HAP-1 (cell line): ENCODE results near the gene NEB.
"Not testable (repeated sequence)": the region's sequence is repeated elsewhere in the genome, so short reads cannot be mapped to it uniquely, and the experiment has no call there.

Experiments
- DNase-seq, 2 experiments: peaks; one replicate each; pipeline ENCODE4 v3.0.0-alpha.2; 2016 to 2020; ENCODE audit warnings: low spot score in 2 of 2
- H3K27me3 ChIP-seq: fragments of 250-450 bp; sonication (Bioruptor Pico); 2 replicates; pipeline ENCODE4 v1.5.1; 2020; ENCODE audit warnings: low read depth, mild to moderate bottlenecking, moderate library complexity
- H3K36me3 ChIP-seq: fragments of 250-450 bp; sonication (Bioruptor Pico); replicated peaks from 2 replicates; pipeline ENCODE4 v1.5.1; 2020; ENCODE audit warnings: mild to moderate bottlenecking
- H3K4me1 ChIP-seq: fragments of 250-450 bp; sonication (Bioruptor Pico); 2 replicates; pipeline ENCODE4 v1.5.1; 2020; ENCODE audit warnings: mild to moderate bottlenecking
- H3K4me3 ChIP-seq: fragments of 250-450 bp; sonication (Bioruptor Pico); 2 replicates; pipeline ENCODE4 v1.5.1; 2020; ENCODE audit warnings: mild to moderate bottlenecking, moderate library complexity
- H3K9me3 ChIP-seq: fragments of 250-450 bp; sonication (Bioruptor Pico); 2 replicates; pipeline ENCODE4 v1.5.1; 2020; ENCODE audit warnings: mild to moderate bottlenecking, moderate library complexity
- in situ Hi-C: fragments of 300-500 bp; cut with MboI; formaldehyde crosslinking; loops from 3 replicates; pipeline ENCODE4 v1.14.3; 2020; ENCODE audit warnings: low sequenced_read_pairs, inconsistent platforms, mixed read lengths

NEB gene

DNA sequence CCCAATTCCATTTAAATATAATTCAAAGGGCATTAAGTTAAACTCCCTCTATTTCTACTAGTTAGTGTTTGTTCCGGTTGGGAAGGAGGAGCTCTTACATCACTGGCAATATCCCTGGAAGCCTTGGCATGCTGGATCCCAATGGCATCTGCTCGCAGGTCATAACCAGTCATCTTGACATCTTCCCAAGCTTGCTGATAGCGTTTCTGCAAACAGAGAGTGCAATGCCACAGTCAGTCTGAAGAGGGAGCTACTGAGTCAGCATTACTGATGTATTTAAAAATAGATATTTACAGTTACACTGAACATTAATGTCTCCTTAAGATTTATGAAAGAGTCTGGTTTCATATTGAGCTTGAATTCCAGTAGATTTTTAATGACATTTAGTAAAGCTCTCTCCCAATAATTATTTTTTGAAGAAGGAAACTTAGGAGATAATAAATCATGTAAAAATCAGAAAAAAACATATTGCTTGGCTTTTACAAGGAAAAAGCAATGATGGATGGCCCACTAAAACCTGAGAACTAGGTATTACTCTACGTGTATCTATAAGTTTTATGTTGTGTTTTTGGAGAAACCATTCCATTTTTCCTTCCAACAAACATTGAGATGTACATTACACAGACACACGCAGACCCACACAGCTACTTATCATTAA, 142.9 kb downstream of the NEB start:
- in situ Hi-C loops: not testable (repeated sequence)

GRCh38 chr2:151581300-151581699, 153.0 kb downstream of the NEB start:
- H3K4me3 ChIP-seq, H3K27me3 ChIP-seq, H3K9me3 ChIP-seq, in situ Hi-C loops, H3K36me3 ChIP-seq, H3K4me1 ChIP-seq, DNase-seq: not testable (repeated sequence)

More for the DNA sequence above, 142.9 kb downstream of the NEB start:
- DNase-seq, H3K36me3 ChIP-seq, H3K9me3 ChIP-seq, H3K27me3 ChIP-seq, H3K4me1 ChIP-seq, H3K4me3 ChIP-seq: not testable (repeated sequence)

DNA sequence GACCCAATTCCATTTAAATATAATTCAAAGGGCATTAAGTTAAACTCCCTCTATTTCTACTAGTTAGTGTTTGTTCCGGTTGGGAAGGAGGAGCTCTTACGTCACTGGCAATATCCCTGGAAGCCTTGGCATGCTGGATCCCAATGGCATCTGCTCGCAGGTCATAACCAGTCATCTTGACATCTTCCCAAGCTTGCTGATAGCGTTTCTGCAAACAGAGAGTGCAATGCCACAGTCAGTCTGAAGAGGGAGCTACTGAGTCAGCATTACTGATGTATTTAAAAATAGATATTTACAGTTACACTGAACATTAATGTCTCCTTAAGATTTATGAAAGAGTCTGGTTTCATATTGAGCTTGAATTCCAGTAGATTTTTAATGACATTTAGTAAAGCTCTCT, 153.6 kb downstream of the NEB start:
- H3K9me3 ChIP-seq, H3K36me3 ChIP-seq, H3K27me3 ChIP-seq, H3K4me3 ChIP-seq, in situ Hi-C loops, H3K4me1 ChIP-seq, DNase-seq: not testable (repeated sequence)

DNA sequence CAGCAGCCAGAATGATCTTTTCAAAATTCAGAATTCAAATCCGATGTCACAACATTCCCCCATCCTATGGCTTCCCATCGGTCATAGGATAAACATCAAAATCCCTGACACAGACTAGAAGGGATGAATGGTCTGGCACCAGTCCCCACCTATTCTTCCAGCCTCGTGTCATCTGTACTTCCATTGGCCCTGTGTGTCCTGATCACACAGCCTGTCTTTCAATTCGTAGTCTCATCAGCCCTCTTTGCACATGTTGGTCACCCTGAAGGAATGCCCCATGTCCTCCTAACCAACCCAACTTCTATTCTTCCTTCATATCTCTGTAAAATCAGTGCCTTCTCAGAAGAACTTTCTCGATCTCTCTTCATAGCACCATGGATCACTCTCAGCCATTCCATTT, 157.2 kb downstream of the NEB start:
- in situ Hi-C loops: no loop called here
- Histone ChIP-seq H3K4me3 (no peak overlapping the region), H3K27me3 (no peaks in the 10 kb centered on the region), H3K9me3 (no peaks in the 10 kb centered on the region), H3K36me3 (no peaks in the 10 kb centered on the region), H3K4me1 (no peaks in the 10 kb centered on the region)
- no peak for DNase-seq

DNA sequence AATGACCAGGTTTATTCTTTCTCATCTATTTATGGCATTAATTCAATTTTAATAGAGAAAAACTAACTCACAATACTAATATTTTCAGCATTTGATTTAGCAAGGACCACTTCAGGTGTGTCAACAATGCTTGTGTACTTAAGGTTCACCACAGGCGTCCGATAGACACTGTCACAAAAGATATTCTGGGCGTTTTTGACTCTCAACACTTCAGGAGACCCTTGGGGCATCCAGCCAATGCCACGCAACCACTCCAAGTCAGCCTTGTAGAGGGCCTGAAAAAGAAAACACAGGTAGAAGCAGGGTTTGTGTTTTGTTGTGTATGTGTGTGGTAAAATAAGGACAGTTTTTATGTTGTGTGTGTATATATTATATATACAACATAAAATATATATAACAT, 158.2 kb downstream of the NEB start:
- in situ Hi-C loops: no loop called here
- H3K9me3 ChIP-seq: no peaks in the 10 kb centered on the region
- no peaks in the 10 kb centered on the region for H3K4me1 ChIP-seq
- no peaks in the 10 kb centered on the region for H3K27me3 ChIP-seq
- DNase-seq: no peak
- H3K36me3 ChIP-seq: no peaks in the 10 kb centered on the region
- H3K4me3 ChIP-seq: no peak overlapping the region

- no peak overlapping the region for H3K4me3 ChIP-seq
- H3K27me3 ChIP-seq: no peaks in the 10 kb centered on the region
- no peaks in the 10 kb centered on the region for H3K9me3 ChIP-seq
- in situ Hi-C loops: no loop called here
- no peaks in the 10 kb centered on the region for H3K36me3 ChIP-seq
- no peaks in the 10 kb centered on the region for H3K4me1 ChIP-seq
- no peak for DNase-seq
Measured at GRCh38 chr2:151575338-151575737, 158.9 kb downstream of the NEB start.

GRCh38 chr2:151570191-151570590, 164.1 kb downstream of the NEB start:
- H3K36me3 ChIP-seq: no peaks in the 10 kb centered on the region
- DNase-seq: no peak
- H3K27me3 ChIP-seq: no peaks in the 10 kb centered on the region
- in situ Hi-C loops: no loop called here
- no peak overlapping the region for H3K4me3 ChIP-seq
- H3K9me3 ChIP-seq: no peaks in the 10 kb centered on the region
- H3K4me1 ChIP-seq: no peaks in the 10 kb centered on the region

DNA sequence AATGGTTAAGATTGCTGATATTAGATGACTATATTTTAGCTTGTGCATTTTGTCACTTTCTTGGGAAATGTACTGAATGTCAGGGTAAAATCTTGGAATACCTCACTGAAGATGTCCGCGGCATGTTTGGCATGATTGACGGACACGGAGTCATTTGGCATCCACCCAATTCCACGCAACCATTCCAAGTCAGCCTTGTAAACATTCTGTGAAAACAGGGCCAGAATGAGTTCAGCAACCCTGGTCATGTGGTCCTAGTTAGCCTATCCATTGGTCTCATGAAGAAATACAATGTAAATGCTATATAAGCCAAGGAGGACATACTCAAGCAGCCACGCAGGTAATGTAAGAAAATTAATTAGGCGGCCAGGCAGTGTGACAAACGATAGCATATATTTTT, 165.1 kb downstream of the NEB start:
- DNase-seq: no peak
- H3K4me3 ChIP-seq: no peak overlapping the region
- no peaks in the 10 kb centered on the region for H3K4me1 ChIP-seq
- no peaks in the 10 kb centered on the region for H3K9me3 ChIP-seq
- in situ Hi-C loops: no loop called here
- no peaks in the 10 kb centered on the region for H3K27me3 ChIP-seq
- no peaks in the 10 kb centered on the region for H3K36me3 ChIP-seq

GRCh38 chr2:151568501-151568900, 165.8 kb downstream of the NEB start:
- DNase-seq: no peak
- Histone ChIP-seq H3K9me3 (no peaks in the 10 kb centered on the region), H3K27me3 (no peaks in the 10 kb centered on the region), H3K4me3 (no peak overlapping the region), H3K4me1 (no peaks in the 10 kb centered on the region), H3K36me3 (no peaks in the 10 kb centered on the region)
- in situ Hi-C loops: no loop called here

- no peaks in the 10 kb centered on the region for H3K9me3 ChIP-seq
- no peaks in the 10 kb centered on the region for H3K27me3 ChIP-seq
- no peak overlapping the region for H3K4me3 ChIP-seq
- no peaks in the 10 kb centered on the region for H3K4me1 ChIP-seq
- in situ Hi-C loops: no loop called here
- no peak for DNase-seq
- no peaks in the 10 kb centered on the region for H3K36me3 ChIP-seq
Measured at GRCh38 chr2:151567006-151567405, 167.3 kb downstream of the NEB start.

GRCh38 chr2:151562398-151562797, 171.9 kb downstream of the NEB start:
- H3K4me1 ChIP-seq: no peaks in the 10 kb centered on the region
- no peaks in the 10 kb centered on the region for H3K36me3 ChIP-seq
- no peak overlapping the region for H3K4me3 ChIP-seq
- in situ Hi-C loops: no loop called here
- H3K9me3 ChIP-seq: no peaks in the 10 kb centered on the region
- no peaks in the 10 kb centered on the region for H3K27me3 ChIP-seq
- no peak for DNase-seq

DNA sequence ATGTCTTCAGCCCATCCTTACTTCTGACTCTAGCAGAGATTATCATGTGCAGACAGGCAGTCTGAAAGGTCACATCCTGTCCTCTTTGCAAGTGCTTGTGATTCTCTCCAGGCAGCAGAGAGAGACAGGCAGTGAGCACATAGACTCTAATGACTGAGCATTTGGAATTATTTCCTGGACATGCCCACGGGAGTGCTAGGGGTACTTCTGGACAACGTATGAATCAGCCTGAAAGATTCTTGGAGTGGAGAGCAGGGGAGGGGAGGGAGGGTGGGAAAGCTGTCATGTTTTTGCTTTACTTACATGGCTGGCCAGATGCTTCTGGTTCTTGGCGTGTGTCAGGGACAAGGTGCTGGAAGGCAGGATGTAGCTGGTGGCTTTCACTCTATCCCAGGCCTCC, 174.0 kb downstream of the NEB start:
- no peak overlapping the region for H3K4me3 ChIP-seq
- no peaks in the 10 kb centered on the region for H3K36me3 ChIP-seq
- 0 out of 2 replicates have a peak, but pooled peaks cover 4% of the 10 kb centered on the region for H3K9me3 ChIP-seq
- peaks cover 6% of the 10 kb centered on the region; the same call in 1 of the 2 replicates for H3K4me1 ChIP-seq
- in situ Hi-C loops: no loop called here
- H3K27me3 ChIP-seq: 0 out of 2 replicates have a peak, but pooled peaks cover 2% of the 10 kb centered on the region
- DNase-seq: no peak

DNA sequence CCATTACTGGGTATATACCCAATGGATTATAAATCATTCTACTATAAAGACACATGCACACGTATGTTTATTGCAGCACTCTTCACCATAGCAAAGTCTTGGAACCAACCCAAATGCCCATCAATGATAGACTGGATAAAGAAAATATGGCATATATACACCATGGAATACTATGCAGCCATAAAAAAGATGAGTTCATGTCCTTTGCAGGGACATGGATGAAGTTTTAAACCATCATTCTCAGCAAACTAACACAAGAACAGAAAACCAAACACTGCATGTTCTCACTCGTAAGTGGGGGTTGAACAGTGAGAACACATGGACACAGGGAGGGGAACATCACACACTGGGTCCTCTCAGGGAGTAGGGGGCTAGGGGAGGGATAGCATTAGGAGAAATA, 174.8 kb downstream of the NEB start:
- in situ Hi-C loops: loop anchor here (10.0 kb wide), 1 partner anchor 55 kb away; no protein-coding TSS in a partner anchor
- H3K4me3 ChIP-seq, H3K36me3 ChIP-seq, H3K27me3 ChIP-seq, DNase-seq, H3K4me1 ChIP-seq, H3K9me3 ChIP-seq: not testable (repeated sequence)

DNA sequence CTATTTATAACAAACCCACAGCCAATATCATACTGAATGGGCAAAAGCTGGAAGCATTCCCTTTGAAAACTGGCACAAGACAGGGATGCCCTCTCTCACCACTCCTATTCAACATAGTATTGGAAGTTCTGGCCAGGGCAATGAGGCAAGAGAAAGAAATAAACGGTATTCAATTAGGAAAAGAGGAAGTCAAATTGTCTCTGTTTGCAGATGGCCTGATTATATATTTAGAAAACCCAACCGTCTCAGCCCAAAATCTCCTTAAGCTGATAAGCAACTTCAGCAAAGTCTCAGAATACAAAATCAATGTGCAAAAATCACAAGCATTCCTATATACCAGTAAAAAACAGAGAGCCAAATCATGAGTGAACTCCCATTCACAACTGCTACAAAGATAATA, 176.4 kb downstream of the NEB start:
- not testable (repeated sequence) for H3K4me1 ChIP-seq, H3K36me3 ChIP-seq, H3K27me3 ChIP-seq, H3K9me3 ChIP-seq, H3K4me3 ChIP-seq, DNase-seq
- in situ Hi-C loops: loop anchor here (10.0 kb wide), 1 partner anchor 57 kb away; no protein-coding TSS in a partner anchor

DNA sequence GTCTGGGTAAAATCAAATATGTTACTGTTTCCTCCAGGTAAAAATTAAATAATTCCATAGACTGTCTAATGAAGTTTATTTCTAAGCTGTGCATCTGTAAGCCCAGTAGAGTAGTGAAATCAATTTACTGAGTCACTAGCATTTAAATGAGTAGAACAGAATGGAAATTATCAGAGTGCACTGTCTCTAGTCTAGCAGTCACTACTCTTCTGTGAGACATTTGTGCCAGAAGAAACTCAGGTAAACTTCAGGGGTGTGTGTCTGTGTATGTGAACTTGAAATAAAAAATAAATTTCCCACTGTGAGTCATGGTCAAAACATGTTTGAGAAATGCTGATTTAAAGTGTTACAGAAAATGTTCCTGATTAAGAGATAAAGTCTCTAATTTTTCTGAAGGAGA, 178.2 kb downstream of the NEB start:
- DNase-seq: no peak
- no peak overlapping the region for H3K4me3 ChIP-seq
- in situ Hi-C loops: loop anchor here (10.0 kb wide), 1 partner anchor 59 kb away; no protein-coding TSS in a partner anchor
- H3K27me3 ChIP-seq: peaks cover 2% of the 10 kb centered on the region; the same call in 1 of the 2 replicates
- H3K36me3 ChIP-seq: no peaks in the 10 kb centered on the region
- 0 out of 2 replicates have a peak, but pooled peaks cover 4% of the 10 kb centered on the region for H3K9me3 ChIP-seq
- peaks cover 6% of the 10 kb centered on the region for H3K4me1 ChIP-seq
